WI38 (cell line): ENCODE results near the gene CIAO2B.

Source experiments
- H3K4me3 ChIP-seq: 2 replicates; pipeline ENCODE4 v1.5.1; 2011; ENCODE audit warnings: low read depth, mild to moderate bottlenecking, control low read depth, low read length
- CTCF ChIP-seq: IDR thresholded peaks from 2 replicates; pipeline ENCODE4 v1.5.1; 2012; ENCODE audit warnings: low read depth, mild to moderate bottlenecking, control low read depth, low read length

Gene CIAO2B

GRCh38 chr16:66973716-66974115 is 39.5 kb upstream of the CIAO2B start:
- TF ChIP-seq CTCF = no peak
- no peak overlapping the region for H3K4me3 ChIP-seq

- H3K4me3 ChIP-seq = no peak overlapping the region
- no peak for TF ChIP-seq CTCF
Measured at GRCh38 chr16:66972983-66973382, 38.8 kb upstream of the CIAO2B start.

- no peak overlapping the region for H3K4me3 ChIP-seq
- TF ChIP-seq CTCF = no peak
Measured at GRCh38 chr16:66970775-66971720, 36.8 kb upstream of the CIAO2B start.

- no peak for TF ChIP-seq CTCF
- H3K4me3 ChIP-seq = no peak overlapping the region
Measured at GRCh38 chr16:66968847-66969246, 34.6 kb upstream of the CIAO2B start.

- no peak overlapping the region for H3K4me3 ChIP-seq
- TF ChIP-seq CTCF = no peak
Measured at GRCh38 chr16:66964049-66964448, 29.8 kb upstream of the CIAO2B start.

GRCh38 chr16:66961914-66962313 is 27.7 kb upstream of the CIAO2B start:
- H3K4me3 ChIP-seq = no peak overlapping the region
- TF ChIP-seq CTCF = no peak

- peak; percentile 78 for TF ChIP-seq CTCF
- no peak within 1 kb of the TSS for H3K4me3 ChIP-seq
Measured at GRCh38 chr16:66961065-66961744, 27.0 kb upstream of the CIAO2B start, which contains the start of gene CES3. TSS of gene CES3 (plus strand) at chr16:66961266. CDS start at chr16:66961308, 42 bp downstream.
